ENCODE data around the gene TMEM222. TPM values are rescaled to one million over a fixed set of nuclear protein-coding genes. Genes with fewer than 3 reads are reported as not detected.
A peak's percentile ranks its signal among the peaks of the same experiment; 100 is the strongest.

TMEM222 gene
- total RNA-seq, 1 donor from 2014 or later: 50.0 TPM

DNA sequence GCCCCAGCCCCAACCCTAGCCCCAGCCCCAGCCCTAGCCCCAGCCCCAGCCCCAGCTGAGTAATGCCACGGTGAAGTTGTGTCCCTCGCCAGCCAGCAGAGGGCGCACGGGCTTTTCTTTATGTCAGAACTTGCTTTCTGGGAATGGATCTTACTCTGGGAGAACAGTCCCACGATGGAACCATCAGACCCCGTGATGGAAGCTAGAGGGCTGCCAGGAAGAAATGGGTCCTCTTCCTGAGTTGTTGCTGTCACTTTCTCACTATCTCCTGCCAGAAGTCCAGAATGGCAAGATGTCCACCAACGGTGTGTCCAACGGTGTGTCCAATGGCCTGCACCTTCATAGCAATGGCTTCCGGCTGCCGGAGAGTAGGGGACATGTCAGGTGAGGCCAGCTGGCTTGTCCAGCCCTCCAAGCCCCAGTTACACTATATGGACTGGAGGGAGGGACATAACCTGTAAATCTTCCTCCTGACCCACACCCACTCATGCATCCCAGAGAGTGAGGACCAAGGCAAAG lies 25.1 kb upstream of the TMEM222 start:
- no peaks in the 10 kb centered on the region for H3K36me3 Mint-ChIP-seq (ENCODE audit: unreplicated experiment)

DNA sequence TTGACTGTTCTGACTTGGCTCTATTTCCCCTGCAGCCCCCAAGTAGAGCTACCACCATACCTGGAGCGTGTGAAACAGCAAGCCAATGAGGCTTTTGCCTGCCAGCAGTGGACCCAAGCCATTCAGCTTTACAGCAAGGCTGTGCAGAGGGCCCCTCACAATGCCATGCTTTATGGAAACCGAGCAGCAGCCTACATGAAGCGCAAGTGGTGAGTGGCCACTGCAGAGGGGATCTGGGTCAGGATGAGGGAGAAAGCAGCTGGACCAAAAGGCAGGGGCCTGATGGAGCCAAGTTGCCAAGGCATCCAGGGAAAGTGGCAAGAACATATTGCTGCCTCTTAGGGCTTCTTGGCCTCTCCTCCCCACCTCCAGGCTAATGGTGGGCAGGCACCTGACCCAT lies 24.1 kb upstream of the TMEM222 start:
- no peak for DNase-seq
- peaks cover 7% of the 10 kb centered on the region for H3K27me3 Mint-ChIP-seq (ENCODE audit: unreplicated experiment)
- H3K36me3 Mint-ChIP-seq (ENCODE audit: unreplicated experiment): no peaks in the 10 kb centered on the region
- peak overlapping the region; percentile 68 for H3K27ac Mint-ChIP-seq (ENCODE audit: unreplicated experiment)
- peaks cover 11% of the 10 kb centered on the region for H3K9me3 Mint-ChIP-seq (ENCODE audit: unreplicated experiment)
- TF ChIP-seq, protein P1, sequence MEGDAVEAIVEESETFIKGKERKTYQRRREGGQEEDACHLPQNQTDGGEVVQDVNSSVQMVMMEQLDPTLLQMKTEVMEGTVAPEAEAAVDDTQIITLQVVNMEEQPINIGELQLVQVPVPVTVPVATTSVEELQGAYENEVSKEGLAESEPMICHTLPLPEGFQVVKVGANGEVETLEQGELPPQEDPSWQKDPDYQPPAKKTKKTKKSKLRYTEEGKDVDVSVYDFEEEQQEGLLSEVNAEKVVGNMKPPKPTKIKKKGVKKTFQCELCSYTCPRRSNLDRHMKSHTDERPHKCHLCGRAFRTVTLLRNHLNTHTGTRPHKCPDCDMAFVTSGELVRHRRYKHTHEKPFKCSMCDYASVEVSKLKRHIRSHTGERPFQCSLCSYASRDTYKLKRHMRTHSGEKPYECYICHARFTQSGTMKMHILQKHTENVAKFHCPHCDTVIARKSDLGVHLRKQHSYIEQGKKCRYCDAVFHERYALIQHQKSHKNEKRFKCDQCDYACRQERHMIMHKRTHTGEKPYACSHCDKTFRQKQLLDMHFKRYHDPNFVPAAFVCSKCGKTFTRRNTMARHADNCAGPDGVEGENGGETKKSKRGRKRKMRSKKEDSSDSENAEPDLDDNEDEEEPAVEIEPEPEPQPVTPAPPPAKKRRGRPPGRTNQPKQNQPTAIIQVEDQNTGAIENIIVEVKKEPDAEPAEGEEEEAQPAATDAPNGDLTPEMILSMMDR (IDR thresholded peaks at IDR 0.05; ENCODE audit: partially characterized antibody, unreplicated experiment): no peak
- peaks cover 37% of the 10 kb centered on the region for H3K4me1 Mint-ChIP-seq (ENCODE audit: low read depth, unreplicated experiment)
- peak overlapping the region; percentile 57 for H3K4me3 Mint-ChIP-seq (ENCODE audit: unreplicated experiment)

More for the DNA sequence above, 25.1 kb upstream of the TMEM222 start:
- peaks cover 7% of the 10 kb centered on the region for H3K27me3 Mint-ChIP-seq (ENCODE audit: unreplicated experiment)
- no peak overlapping the region for H3K4me3 Mint-ChIP-seq (ENCODE audit: unreplicated experiment)
- peaks cover 37% of the 10 kb centered on the region for H3K4me1 Mint-ChIP-seq (ENCODE audit: low read depth, unreplicated experiment)
- H3K9me3 Mint-ChIP-seq (ENCODE audit: unreplicated experiment): peaks cover 11% of the 10 kb centered on the region
- peak; percentile 85 for DNase-seq
- no peak overlapping the region for H3K27ac Mint-ChIP-seq (ENCODE audit: unreplicated experiment)
- TF ChIP-seq, protein P1 (IDR thresholded peaks at IDR 0.05; ENCODE audit: partially characterized antibody, unreplicated experiment): peak; percentile 70

DNA sequence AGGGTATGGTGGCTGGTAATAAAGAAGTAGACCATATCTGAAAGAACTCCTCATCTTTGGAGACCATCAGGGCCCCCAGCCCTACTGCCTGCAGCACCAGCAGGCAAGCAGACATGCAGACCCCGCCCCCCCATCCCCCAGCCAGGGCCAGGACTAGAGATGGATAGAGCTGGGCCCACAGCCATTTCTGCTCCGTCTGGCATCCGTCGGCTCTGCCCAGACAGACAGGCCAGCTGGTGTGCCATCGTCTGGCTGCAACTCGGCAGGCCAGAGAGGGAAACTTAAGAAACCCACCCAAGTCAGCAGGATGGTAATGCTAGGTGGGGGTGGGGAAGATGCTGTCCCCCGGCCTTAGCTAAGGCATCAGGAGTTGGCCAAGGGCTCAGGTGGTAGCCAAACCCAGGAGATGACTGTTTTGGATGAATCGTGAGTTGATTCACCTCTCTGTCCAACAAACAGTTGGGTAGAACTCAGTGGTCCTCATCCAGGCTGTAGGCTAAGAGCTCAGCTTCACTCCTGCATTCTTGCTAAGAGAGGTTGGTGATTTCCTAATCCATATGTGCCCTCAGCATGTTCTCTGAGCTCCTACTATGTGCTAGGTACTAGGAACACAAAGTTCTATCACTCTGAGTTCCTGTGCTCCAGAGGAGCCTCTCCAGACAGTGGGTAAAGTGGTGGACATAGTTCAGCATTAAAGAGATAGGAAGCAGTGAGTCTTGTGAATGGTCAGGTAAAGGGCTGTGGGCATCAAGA lies 23.2 kb upstream of the TMEM222 start:
- TF ChIP-seq, protein P1 (IDR thresholded peaks at IDR 0.05; ENCODE audit: partially characterized antibody, unreplicated experiment): no peak
- Mint-ChIP-seq H3K4me3 (ENCODE audit: unreplicated experiment) (peak overlapping the region; percentile 48), H3K27me3 (ENCODE audit: unreplicated experiment) (peaks cover 7% of the 10 kb centered on the region), H3K27ac (ENCODE audit: unreplicated experiment) (peak overlapping the region; percentile 93), H3K36me3 (ENCODE audit: unreplicated experiment) (no peaks in the 10 kb centered on the region), H3K9me3 (ENCODE audit: unreplicated experiment) (peaks cover 11% of the 10 kb centered on the region), H3K4me1 (ENCODE audit: low read depth, unreplicated experiment) (peaks cover 37% of the 10 kb centered on the region)
- DNase-seq: no peak

DNA sequence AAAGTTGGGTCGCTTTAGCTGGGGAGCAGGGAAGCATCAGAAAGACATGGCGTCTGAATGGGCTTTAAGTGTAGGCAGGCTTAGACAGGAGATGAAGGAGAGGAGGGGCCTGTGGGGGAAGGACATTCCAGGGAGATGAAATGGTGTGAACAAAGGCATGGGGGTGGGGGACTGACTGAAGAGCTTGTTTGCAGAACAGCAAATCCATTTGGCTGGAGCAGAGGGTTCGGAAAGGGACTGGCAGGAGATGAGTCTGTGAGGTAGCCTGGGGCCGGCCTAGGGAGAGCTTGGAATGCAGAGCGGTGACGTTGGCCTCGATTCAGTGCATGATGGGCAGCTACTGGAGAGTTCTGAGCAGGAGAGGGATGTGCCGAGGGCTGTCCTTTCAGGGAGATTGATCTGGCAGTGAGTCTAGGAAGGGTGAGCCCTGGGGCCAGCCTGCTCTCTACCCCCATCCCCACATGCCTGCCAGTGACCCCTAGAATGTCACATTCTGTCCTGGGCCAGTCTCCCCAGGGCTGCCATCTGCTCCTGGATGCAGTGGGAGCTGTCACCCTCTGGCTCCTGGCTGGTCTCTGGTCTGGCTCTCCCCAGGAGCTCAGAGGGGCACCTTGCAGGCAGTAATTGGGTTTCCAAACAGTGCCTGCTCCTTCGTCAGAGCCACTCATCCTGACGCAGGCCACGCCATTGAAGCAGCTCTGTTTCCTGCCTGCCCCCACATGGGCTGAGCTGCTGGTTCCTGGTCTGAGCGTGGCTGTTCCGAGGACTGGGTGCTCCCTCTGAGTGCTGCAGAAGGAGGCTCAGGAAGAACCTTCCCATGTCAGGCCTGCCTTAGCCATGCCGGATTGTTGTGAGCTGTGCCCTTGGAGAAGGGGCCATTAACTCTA lies 22.3 kb upstream of the TMEM222 start:
- H3K4me3 Mint-ChIP-seq (ENCODE audit: unreplicated experiment): peak overlapping the region; percentile 48
- H3K27me3 Mint-ChIP-seq (ENCODE audit: unreplicated experiment): peaks cover 7% of the 10 kb centered on the region
- H3K36me3 Mint-ChIP-seq (ENCODE audit: unreplicated experiment): no peaks in the 10 kb centered on the region
- peak; percentile 51 for DNase-seq
- TF ChIP-seq, protein P1 (IDR thresholded peaks at IDR 0.05; ENCODE audit: partially characterized antibody, unreplicated experiment): no peak
- peak overlapping the region; percentile 93 for H3K27ac Mint-ChIP-seq (ENCODE audit: unreplicated experiment)
- H3K4me1 Mint-ChIP-seq (ENCODE audit: low read depth, unreplicated experiment): peaks cover 37% of the 10 kb centered on the region
- H3K9me3 Mint-ChIP-seq (ENCODE audit: unreplicated experiment): peaks cover 11% of the 10 kb centered on the region
